ENCODE data around the gene METTL25. TPM values are rescaled to one million over a fixed set of nuclear protein-coding genes. Genes with fewer than 3 reads are reported as not detected.

METTL25 gene
- total RNA-seq, 1 experiment from 2014 or later = 2.2 TPM

GRCh38 chr12:82430541-82431145, 72.3 kb downstream of the METTL25 start:
- ChIA-PET POLR2A (ENCODE audit: unreplicated experiment) (no interaction called here), CTCF (interaction anchor here (0.6 kb wide), 1 partner anchor 72 kb away, joined by 3 read pairs; the partner anchor contains the start of genes CCDC59 and METTL25)
- TF ChIP-seq, protein P1, sequence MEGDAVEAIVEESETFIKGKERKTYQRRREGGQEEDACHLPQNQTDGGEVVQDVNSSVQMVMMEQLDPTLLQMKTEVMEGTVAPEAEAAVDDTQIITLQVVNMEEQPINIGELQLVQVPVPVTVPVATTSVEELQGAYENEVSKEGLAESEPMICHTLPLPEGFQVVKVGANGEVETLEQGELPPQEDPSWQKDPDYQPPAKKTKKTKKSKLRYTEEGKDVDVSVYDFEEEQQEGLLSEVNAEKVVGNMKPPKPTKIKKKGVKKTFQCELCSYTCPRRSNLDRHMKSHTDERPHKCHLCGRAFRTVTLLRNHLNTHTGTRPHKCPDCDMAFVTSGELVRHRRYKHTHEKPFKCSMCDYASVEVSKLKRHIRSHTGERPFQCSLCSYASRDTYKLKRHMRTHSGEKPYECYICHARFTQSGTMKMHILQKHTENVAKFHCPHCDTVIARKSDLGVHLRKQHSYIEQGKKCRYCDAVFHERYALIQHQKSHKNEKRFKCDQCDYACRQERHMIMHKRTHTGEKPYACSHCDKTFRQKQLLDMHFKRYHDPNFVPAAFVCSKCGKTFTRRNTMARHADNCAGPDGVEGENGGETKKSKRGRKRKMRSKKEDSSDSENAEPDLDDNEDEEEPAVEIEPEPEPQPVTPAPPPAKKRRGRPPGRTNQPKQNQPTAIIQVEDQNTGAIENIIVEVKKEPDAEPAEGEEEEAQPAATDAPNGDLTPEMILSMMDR (conservative IDR thresholded peaks at IDR 0.05) = no peak
- TF ChIP-seq EZH2 (IDR thresholded peaks at IDR 0.05; ENCODE audit: low read depth) = no peak
- no peaks in the 10 kb centered on the region for H3F3A ChIP-seq (ENCODE audit: insufficient read depth, low read depth)
- H3K36me3 ChIP-seq (ENCODE audit: low read depth) = no peaks in the 10 kb centered on the region
- BruUV-seq (replicated peaks) = no TSS peak
- intact Hi-C loops (cut with micrococcal nuclease; ENCODE audit: unreplicated experiment) = no loop called here
- no peak overlapping the region for H3K27ac ChIP-seq
- H3K4me2 ChIP-seq = no peak overlapping the region
- no peaks in the 10 kb centered on the region for H3K4me1 ChIP-seq (replicated peaks; ENCODE audit: insufficient read depth)
- no peak overlapping the region for H2AFZ ChIP-seq
- no peaks in the 10 kb centered on the region for H3K9me3 ChIP-seq (ENCODE audit: insufficient read depth, low read depth)
- DNase-seq = no peak
- no peak overlapping the region for H3K4me3 ChIP-seq
- H4K20me1 ChIP-seq (ENCODE audit: insufficient read depth) = no peaks in the 10 kb centered on the region
- no peaks in the 10 kb centered on the region for H3K9me2 ChIP-seq (ENCODE audit: insufficient read depth)
- no peaks in the 10 kb centered on the region for H3K79me2 ChIP-seq (ENCODE audit: low read depth)
- no peaks in the 10 kb centered on the region for H3K27me3 ChIP-seq (ENCODE audit: insufficient read depth, low read depth)

DNA sequence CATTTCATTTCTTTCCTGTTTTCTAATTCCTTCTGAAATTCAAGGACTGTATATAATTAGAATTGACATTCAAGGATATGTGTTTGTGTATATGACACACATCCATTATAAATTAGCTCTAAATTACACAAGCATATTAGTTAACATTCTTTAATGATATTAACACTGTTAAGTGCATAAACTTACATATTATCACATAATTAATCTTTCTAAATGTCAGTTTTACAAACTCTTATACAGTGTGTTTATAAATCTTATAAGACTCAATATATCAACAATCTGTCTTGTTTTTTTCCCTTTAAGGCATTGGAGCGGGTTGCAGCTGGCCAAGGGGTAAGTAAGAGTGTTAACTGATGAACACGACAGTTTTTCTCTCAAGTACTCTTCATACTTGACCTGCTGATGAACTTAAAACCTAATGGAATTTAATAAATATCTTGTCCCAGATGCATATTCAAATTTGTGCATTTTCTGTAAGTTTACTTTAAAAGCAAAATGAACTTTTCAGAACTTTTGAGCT, 76.1 kb downstream of the METTL25 start:
- no peak overlapping the region for H2AFZ ChIP-seq
- no peaks in the 10 kb centered on the region for H3K79me2 ChIP-seq (ENCODE audit: low read depth)
- H3K27ac ChIP-seq = no peak overlapping the region
- H3K4me3 ChIP-seq = no peak overlapping the region
- no peaks in the 10 kb centered on the region for H3K4me1 ChIP-seq (replicated peaks; ENCODE audit: insufficient read depth)
- no peaks in the 10 kb centered on the region for H4K20me1 ChIP-seq (ENCODE audit: insufficient read depth)
- no peaks in the 10 kb centered on the region for H3K27me3 ChIP-seq (ENCODE audit: insufficient read depth, low read depth)
- ChIA-PET POLR2A (ENCODE audit: unreplicated experiment) (no interaction called here), CTCF (no interaction called here)
- no peak for DNase-seq
- no peaks in the 10 kb centered on the region for H3K36me3 ChIP-seq (ENCODE audit: low read depth)
- intact Hi-C loops (cut with micrococcal nuclease; ENCODE audit: unreplicated experiment) = no loop called here
- TF ChIP-seq EZH2 (IDR thresholded peaks at IDR 0.05; ENCODE audit: low read depth) = no peak
- TF ChIP-seq, protein P1 (conservative IDR thresholded peaks at IDR 0.05) = no peak
- no peaks in the 10 kb centered on the region for H3F3A ChIP-seq (ENCODE audit: insufficient read depth, low read depth)
- H3K9me3 ChIP-seq (ENCODE audit: insufficient read depth, low read depth) = no peaks in the 10 kb centered on the region
- no TSS peak for BruUV-seq (replicated peaks)
- no peaks in the 10 kb centered on the region for H3K9me2 ChIP-seq (ENCODE audit: insufficient read depth)
- no peak overlapping the region for H3K4me2 ChIP-seq

- Histone ChIP-seq H3K4me3 (no peak overlapping the region), H3K79me2 (ENCODE audit: low read depth) (no peaks in the 10 kb centered on the region), H4K20me1 (ENCODE audit: insufficient read depth) (no peaks in the 10 kb centered on the region), H3F3A (ENCODE audit: insufficient read depth, low read depth) (no peaks in the 10 kb centered on the region), H3K27ac (no peak overlapping the region), H3K4me1 (replicated peaks; ENCODE audit: insufficient read depth) (no peaks in the 10 kb centered on the region), H3K9me3 (ENCODE audit: insufficient read depth, low read depth) (no peaks in the 10 kb centered on the region), H2AFZ (no peak overlapping the region), H3K4me2 (no peak overlapping the region), H3K36me3 (ENCODE audit: low read depth) (no peaks in the 10 kb centered on the region), H3K27me3 (ENCODE audit: insufficient read depth, low read depth) (no peaks in the 10 kb centered on the region), H3K9me2 (ENCODE audit: insufficient read depth) (no peaks in the 10 kb centered on the region)
- intact Hi-C loops (cut with micrococcal nuclease; ENCODE audit: unreplicated experiment) = no loop called here
- TF ChIP-seq EZH2 (IDR thresholded peaks at IDR 0.05; ENCODE audit: low read depth) = no peak
- TF ChIP-seq, protein P1 (conservative IDR thresholded peaks at IDR 0.05) = no peak
- ChIA-PET CTCF (no interaction called here), POLR2A (ENCODE audit: unreplicated experiment) (interaction anchor here (0.5 kb wide), 1 partner anchor 214 kb away, joined by 5 read pairs; no protein-coding TSS in a partner anchor)
- BruUV-seq (replicated peaks) = no TSS peak
- DNase-seq = no peak
Measured at GRCh38 chr12:82436354-82436753, 78.0 kb downstream of the METTL25 start.
